Measurements from ENCODE around the gene PLK1. TPM values are rescaled to one million over a fixed set of nuclear protein-coding genes. Genes with fewer than 3 reads are reported as not detected.
"Not testable (repeated sequence)": the region's sequence is repeated elsewhere in the genome, so short reads cannot be mapped to it uniquely, and the experiment has no call there.

The PLK1 gene
- 12.6 and 24.6 TPM in 2 replicates for total RNA-seq

- peak; percentile 59 for TF ChIP-seq CTCF (IDR thresholded peaks at IDR 0.05; ENCODE audit: insufficient read depth, low read depth, low read length)
- peak within 1 kb of the TSS; percentile 75 for H3K4me3 ChIP-seq (ENCODE audit: low read depth, low read length)
- DNase-seq (ENCODE audit: low read depth) = peak; percentile 81
Measured at GRCh38 chr16:23678430-23679273, at the start of gene PLK1. PLK1 (plus strand) TSS chr16:23678889; CDS start chr16:23678933, 44 bp downstream.

GRCh38 chr16:23629516-23629915 is 49.2 kb upstream of the PLK1 start:
- TF ChIP-seq CTCF (IDR thresholded peaks at IDR 0.05; ENCODE audit: insufficient read depth, low read depth, low read length) = no peak
- DNase-seq (ENCODE audit: low read depth) = no peak
- no peak overlapping the region for H3K4me3 ChIP-seq (ENCODE audit: low read depth, low read length)

- not testable (repeated sequence) for H3K4me3 ChIP-seq (ENCODE audit: low read depth, low read length); DNase-seq (ENCODE audit: low read depth)
Measured at GRCh38 chr16:23631874-23632273, 46.8 kb upstream of the PLK1 start.

- no peak for TF ChIP-seq CTCF (IDR thresholded peaks at IDR 0.05; ENCODE audit: insufficient read depth, low read depth, low read length)
- H3K4me3 ChIP-seq (ENCODE audit: low read depth, low read length) = no peak overlapping the region
- DNase-seq (ENCODE audit: low read depth) = no peak
Measured at GRCh38 chr16:23634461-23635036, 44.1 kb upstream of the PLK1 start.

- peak; percentile 5 for DNase-seq (ENCODE audit: low read depth)
- no peak overlapping the region for H3K4me3 ChIP-seq (ENCODE audit: low read depth, low read length)
- no peak for TF ChIP-seq CTCF (IDR thresholded peaks at IDR 0.05; ENCODE audit: insufficient read depth, low read depth, low read length)
Measured at GRCh38 chr16:23635958-23636357, 42.7 kb upstream of the PLK1 start.

- DNase-seq (ENCODE audit: low read depth) = no peak
- H3K4me3 ChIP-seq (ENCODE audit: low read depth, low read length) = peak overlapping the region; percentile 97
- no peak for TF ChIP-seq CTCF (IDR thresholded peaks at IDR 0.05; ENCODE audit: insufficient read depth, low read depth, low read length)
Measured at GRCh38 chr16:23640615-23640930, 38.1 kb upstream of the PLK1 start.

GRCh38 chr16:23640931-23641765 is 37.5 kb upstream of the PLK1 start, which contains the start of the genes DCTN5 and PALB2:
DCTN5 (plus strand) TSS chr16:23641466; CDS start chr16:23641543, 77 bp downstream.
PALB2 (minus strand) TSS chr16:23641310; CDS start chr16:23641157, 153 bp downstream.
- no peak for TF ChIP-seq CTCF (IDR thresholded peaks at IDR 0.05; ENCODE audit: insufficient read depth, low read depth, low read length)
- peak within 1 kb of the TSS; percentile 97 for H3K4me3 ChIP-seq (ENCODE audit: low read depth, low read length)
- DNase-seq (ENCODE audit: low read depth) = peak; percentile 94
